Measurements from ENCODE around the gene SGIP1.

Gene SGIP1

GRCh38 chr1:66533804-66534740 lies at the start of gene SGIP1:
SGIP1 (plus strand) TSS chr1:66534153; CDS start chr1:66534359, 206 bp downstream.
- DNase-seq: no peak

- DNase-seq: no peak
Measured at GRCh38 chr1:66489151-66489550, 44.8 kb upstream of the SGIP1 start.

- no peak for DNase-seq
Measured at GRCh38 chr1:66489972-66490601, 43.9 kb upstream of the SGIP1 start.

GRCh38 chr1:66490816-66491215 lies 43.1 kb upstream of the SGIP1 start:
- DNase-seq: no peak

- DNase-seq: no peak
Measured at GRCh38 chr1:66492424-66492823, 41.5 kb upstream of the SGIP1 start.

GRCh38 chr1:66493731-66494130 lies 40.2 kb upstream of the SGIP1 start:
- DNase-seq: no peak

GRCh38 chr1:66494482-66494881 lies 39.5 kb upstream of the SGIP1 start:
- DNase-seq: no peak

- DNase-seq: no peak
Measured at GRCh38 chr1:66495495-66495894, 38.5 kb upstream of the SGIP1 start.

GRCh38 chr1:66497910-66498309 lies 36.0 kb upstream of the SGIP1 start:
- DNase-seq: no peak

GRCh38 chr1:66500301-66500700 lies 33.7 kb upstream of the SGIP1 start:
- no peak for DNase-seq

- no peak for DNase-seq
Measured at GRCh38 chr1:66502086-66502485, 31.9 kb upstream of the SGIP1 start.

- no peak for DNase-seq
Measured at GRCh38 chr1:66503841-66504470, 30.0 kb upstream of the SGIP1 start.

GRCh38 chr1:66505671-66506392 lies 28.1 kb upstream of the SGIP1 start:
- no peak for DNase-seq

- no peak for DNase-seq
Measured at GRCh38 chr1:66506393-66506687, 27.6 kb upstream of the SGIP1 start.

GRCh38 chr1:66506991-66507390 lies 27.0 kb upstream of the SGIP1 start:
- no peak for DNase-seq

- DNase-seq: no peak
Measured at GRCh38 chr1:66510407-66510806, 23.5 kb upstream of the SGIP1 start.

- DNase-seq: no peak
Measured at GRCh38 chr1:66511118-66511517, 22.8 kb upstream of the SGIP1 start.

- DNase-seq: no peak
Measured at GRCh38 chr1:66517959-66518358, 16.0 kb upstream of the SGIP1 start.

GRCh38 chr1:66518654-66519053 lies 15.3 kb upstream of the SGIP1 start:
- no peak for DNase-seq

- DNase-seq: no peak
Measured at GRCh38 chr1:66519992-66520391, 14.0 kb upstream of the SGIP1 start.

- DNase-seq: no peak
Measured at GRCh38 chr1:66520655-66521054, 13.3 kb upstream of the SGIP1 start.

GRCh38 chr1:66521721-66522365 lies 12.1 kb upstream of the SGIP1 start:
- no peak for DNase-seq

GRCh38 chr1:66523562-66523961 lies 10.4 kb upstream of the SGIP1 start:
- no peak for DNase-seq
